ENCODE measurements around the gene TMPRSS3.

DNA sequence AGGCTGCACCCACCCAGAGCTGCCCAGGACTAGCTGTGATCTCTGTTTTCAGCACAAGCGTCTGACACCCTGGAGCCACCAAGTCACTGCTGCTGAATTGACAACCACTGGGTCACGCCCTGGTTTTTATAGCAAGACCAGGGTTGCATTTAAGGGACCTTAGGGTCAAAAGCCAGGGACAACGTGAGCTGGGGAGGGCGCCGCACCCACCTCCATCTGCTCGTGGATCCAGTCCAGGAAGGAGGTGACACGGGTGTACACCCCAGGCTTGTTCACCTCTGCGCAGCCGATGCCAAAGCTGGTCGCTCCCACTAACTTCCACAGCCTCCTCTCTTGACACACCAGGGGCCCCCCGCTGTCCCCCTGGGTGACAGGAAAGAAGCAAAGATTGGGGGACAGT is 20.3 kb downstream of the TMPRSS3 start:
- TF ChIP-seq CREB1 (IDR thresholded peaks at IDR 0.05) (no peak), CREB1 (CRISPR knock-in tag; IDR thresholded peaks at IDR 0.05) (no peak), SRF (IDR thresholded peaks at IDR 0.05; ENCODE audit: low read depth, low read length) (no peak), ZNF724P (CRISPR knock-in tag; IDR thresholded peaks at IDR 0.05; ENCODE audit: borderline replicate concordance) (no peak), POLR2A (IDR thresholded peaks at IDR 0.05; ENCODE audit: insufficient read depth in 1 of 2, low read depth in 2 of 2, low read length in 2 of 2) (no peak), ZNF441 (CRISPR knock-in tag; IDR thresholded peaks at IDR 0.05; ENCODE audit: borderline replicate concordance) (no peak), ZNF224 (CRISPR knock-in tag; IDR thresholded peaks at IDR 0.05) (no peak)
- TF ChIP-seq, protein P1, sequence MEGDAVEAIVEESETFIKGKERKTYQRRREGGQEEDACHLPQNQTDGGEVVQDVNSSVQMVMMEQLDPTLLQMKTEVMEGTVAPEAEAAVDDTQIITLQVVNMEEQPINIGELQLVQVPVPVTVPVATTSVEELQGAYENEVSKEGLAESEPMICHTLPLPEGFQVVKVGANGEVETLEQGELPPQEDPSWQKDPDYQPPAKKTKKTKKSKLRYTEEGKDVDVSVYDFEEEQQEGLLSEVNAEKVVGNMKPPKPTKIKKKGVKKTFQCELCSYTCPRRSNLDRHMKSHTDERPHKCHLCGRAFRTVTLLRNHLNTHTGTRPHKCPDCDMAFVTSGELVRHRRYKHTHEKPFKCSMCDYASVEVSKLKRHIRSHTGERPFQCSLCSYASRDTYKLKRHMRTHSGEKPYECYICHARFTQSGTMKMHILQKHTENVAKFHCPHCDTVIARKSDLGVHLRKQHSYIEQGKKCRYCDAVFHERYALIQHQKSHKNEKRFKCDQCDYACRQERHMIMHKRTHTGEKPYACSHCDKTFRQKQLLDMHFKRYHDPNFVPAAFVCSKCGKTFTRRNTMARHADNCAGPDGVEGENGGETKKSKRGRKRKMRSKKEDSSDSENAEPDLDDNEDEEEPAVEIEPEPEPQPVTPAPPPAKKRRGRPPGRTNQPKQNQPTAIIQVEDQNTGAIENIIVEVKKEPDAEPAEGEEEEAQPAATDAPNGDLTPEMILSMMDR (CRISPR knock-in tag; IDR thresholded peaks at IDR 0.05): no peak
- TF ChIP-seq, protein P2, sequence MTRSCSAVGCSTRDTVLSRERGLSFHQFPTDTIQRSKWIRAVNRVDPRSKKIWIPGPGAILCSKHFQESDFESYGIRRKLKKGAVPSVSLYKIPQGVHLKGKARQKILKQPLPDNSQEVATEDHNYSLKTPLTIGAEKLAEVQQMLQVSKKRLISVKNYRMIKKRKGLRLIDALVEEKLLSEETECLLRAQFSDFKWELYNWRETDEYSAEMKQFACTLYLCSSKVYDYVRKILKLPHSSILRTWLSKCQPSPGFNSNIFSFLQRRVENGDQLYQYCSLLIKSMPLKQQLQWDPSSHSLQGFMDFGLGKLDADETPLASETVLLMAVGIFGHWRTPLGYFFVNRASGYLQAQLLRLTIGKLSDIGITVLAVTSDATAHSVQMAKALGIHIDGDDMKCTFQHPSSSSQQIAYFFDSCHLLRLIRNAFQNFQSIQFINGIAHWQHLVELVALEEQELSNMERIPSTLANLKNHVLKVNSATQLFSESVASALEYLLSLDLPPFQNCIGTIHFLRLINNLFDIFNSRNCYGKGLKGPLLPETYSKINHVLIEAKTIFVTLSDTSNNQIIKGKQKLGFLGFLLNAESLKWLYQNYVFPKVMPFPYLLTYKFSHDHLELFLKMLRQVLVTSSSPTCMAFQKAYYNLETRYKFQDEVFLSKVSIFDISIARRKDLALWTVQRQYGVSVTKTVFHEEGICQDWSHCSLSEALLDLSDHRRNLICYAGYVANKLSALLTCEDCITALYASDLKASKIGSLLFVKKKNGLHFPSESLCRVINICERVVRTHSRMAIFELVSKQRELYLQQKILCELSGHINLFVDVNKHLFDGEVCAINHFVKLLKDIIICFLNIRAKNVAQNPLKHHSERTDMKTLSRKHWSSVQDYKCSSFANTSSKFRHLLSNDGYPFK (CRISPR knock-in tag; IDR thresholded peaks at IDR 0.05; ENCODE audit: borderline replicate concordance): no peak

Data from HepG2 (cell line).